ENCODE measurements around the gene RPS29. TPM values are rescaled to one million over a fixed set of nuclear protein-coding genes. Genes with fewer than 3 reads are reported as not detected.
"Not testable (repeated sequence)": the region's sequence is repeated elsewhere in the genome, so short reads cannot be mapped to it uniquely, and the experiment has no call there.

RPS29 gene
- total RNA-seq, 1 donor from 2014 or later = 852 TPM

GRCh38 chr14:49598189-49598484 is 12.0 kb upstream of the RPS29 start:
- no peak for DNase-seq (ENCODE audit: low spot score)

- no peak for DNase-seq (ENCODE audit: low spot score)
These were observed 8.3 kb upstream of the RPS29 start for GRCh38 chr14:49594347-49595091.

- no peak for DNase-seq (ENCODE audit: low spot score)
These were observed 6.8 kb upstream of the RPS29 start for GRCh38 chr14:49593016-49593415.

- DNase-seq (ENCODE audit: low spot score) = no peak
These were observed 3.2 kb upstream of the RPS29 start for GRCh38 chr14:49589387-49589786.

- peak; percentile 27 for DNase-seq (ENCODE audit: low spot score)
These were observed 687 bp upstream of the RPS29 start for GRCh38 chr14:49586673-49587460.

- DNase-seq (ENCODE audit: low spot score) = not testable (repeated sequence)
These were observed 1.1 kb downstream of the RPS29 start for GRCh38 chr14:49584981-49585640.

GRCh38 chr14:49584058-49584457 is 2.1 kb downstream of the RPS29 start:
- DNase-seq (ENCODE audit: low spot score) = no peak

GRCh38 chr14:49583629-49584028 is 2.6 kb downstream of the RPS29 start:
- DNase-seq (ENCODE audit: low spot score) = no peak

GRCh38 chr14:49582113-49582977 is 3.8 kb downstream of the RPS29 start:
- no peak for DNase-seq (ENCODE audit: low spot score)

GRCh38 chr14:49581209-49582112 is 4.7 kb downstream of the RPS29 start:
- DNase-seq (ENCODE audit: low spot score) = no peak

- no peak for DNase-seq (ENCODE audit: low spot score)
These were observed 6.3 kb downstream of the RPS29 start for GRCh38 chr14:49579841-49580240.

GRCh38 chr14:49578141-49578540 is 8.0 kb downstream of the RPS29 start:
- DNase-seq (ENCODE audit: low spot score) = no peak

- no peak for DNase-seq (ENCODE audit: low spot score)
These were observed 12.1 kb downstream of the RPS29 start for GRCh38 chr14:49574038-49574437.

- DNase-seq (ENCODE audit: low spot score) = no peak
These were observed 16.9 kb downstream of the RPS29 start for GRCh38 chr14:49569281-49569680.

- no peak for DNase-seq (ENCODE audit: low spot score)
These were observed 19.5 kb downstream of the RPS29 start for GRCh38 chr14:49566714-49567113.

GRCh38 chr14:49559979-49560768 is 26.0 kb downstream of the RPS29 start:
- no peak for DNase-seq (ENCODE audit: low spot score)

- DNase-seq (ENCODE audit: low spot score) = no peak
These were observed 32.3 kb downstream of the RPS29 start for GRCh38 chr14:49553892-49554291.

- no peak for DNase-seq (ENCODE audit: low spot score)
These were observed 33.1 kb downstream of the RPS29 start for GRCh38 chr14:49553106-49553505.

- no peak for DNase-seq (ENCODE audit: low spot score)
These were observed 34.6 kb downstream of the RPS29 start for GRCh38 chr14:49551569-49551968.

Data from mucosa of gallbladder (tissue), 1 donor.